ENCODE measurements around the gene BRI3BP.
A peak's percentile ranks its signal among the peaks of the same experiment; 100 is the strongest.
"Not testable (repeated sequence)": the region's sequence is repeated elsewhere in the genome, so short reads cannot be mapped to it uniquely, and the experiment has no call there.

The BRI3BP gene

DNA sequence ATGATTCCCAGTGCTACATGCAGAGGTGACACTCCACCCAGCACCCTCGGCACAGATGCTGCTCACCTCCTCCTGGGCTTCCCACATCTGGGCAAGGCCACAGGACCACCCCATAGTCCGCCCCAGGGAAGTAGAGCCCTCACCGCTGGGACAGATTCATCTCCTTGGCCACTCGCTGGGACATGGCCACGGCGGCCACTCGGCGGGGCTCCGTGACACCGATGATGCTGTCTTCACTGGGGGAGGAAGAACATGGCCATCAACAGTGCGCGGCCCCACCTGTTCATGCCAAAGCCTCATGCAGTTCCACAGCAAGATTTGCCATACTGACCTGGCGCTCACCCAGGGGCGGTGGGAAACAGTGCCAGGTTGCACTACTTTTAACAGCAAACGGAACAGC lies 18.2 kb upstream of the BRI3BP start:
- DNase-seq: no peak

DNA sequence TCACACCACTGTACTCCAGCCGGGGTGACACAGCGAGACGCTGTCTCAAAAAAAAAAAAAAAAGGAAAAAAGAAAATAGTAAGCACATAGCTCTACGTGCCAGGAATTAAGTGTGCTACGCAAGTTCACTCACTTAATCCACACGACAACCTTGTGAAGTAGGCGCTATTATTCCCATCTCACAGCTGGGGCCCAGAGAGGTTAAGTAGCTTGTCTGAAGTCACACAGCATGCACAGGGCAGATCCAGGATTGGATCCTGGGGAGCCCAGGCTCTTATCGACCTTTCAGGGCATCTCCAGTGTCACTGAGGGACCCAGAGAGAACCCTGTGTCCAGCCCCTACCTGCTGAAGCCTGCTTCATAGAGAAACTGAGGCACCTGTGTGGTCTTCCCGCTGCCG lies 16.4 kb upstream of the BRI3BP start:
- no peak for DNase-seq

- DNase-seq: no peak
Measured at GRCh38 chr12:124979568-124979967, 13.9 kb upstream of the BRI3BP start.

GRCh38 chr12:124980098-124980892 lies 13.2 kb upstream of the BRI3BP start:
- no peak for DNase-seq

GRCh38 chr12:124986876-124987275 lies 6.6 kb upstream of the BRI3BP start:
- not testable (repeated sequence) for DNase-seq

GRCh38 chr12:124992874-124993625 lies 395 bp upstream of the BRI3BP start:
- DNase-seq: peak; percentile 94

DNA sequence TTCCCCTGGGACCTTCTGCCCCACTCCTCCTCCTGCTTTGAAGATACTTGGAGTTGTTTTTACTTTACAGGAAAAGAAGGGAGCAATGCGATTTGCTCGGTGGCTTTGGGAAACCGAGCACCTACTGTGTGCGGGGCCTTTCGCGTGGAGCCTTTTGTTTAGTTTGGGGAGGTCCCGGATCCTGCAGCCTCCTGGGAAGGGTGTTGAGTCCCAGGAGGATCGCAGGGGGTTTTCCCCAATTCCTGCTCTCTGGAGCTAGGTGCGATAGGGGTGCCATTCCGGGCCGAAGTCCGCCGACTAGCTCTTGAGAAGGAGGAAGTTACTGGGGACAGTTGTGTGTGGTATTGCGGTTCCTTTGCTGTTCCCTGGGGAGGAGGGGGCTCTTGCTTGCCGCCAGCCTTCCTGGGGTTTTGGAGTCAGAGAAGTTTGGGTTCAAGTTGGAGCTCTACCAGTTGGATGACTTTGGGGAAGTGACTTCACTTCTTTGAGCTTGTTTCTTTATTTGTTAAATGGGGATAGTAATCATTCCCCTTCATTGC lies 1.1 kb downstream of the BRI3BP start:
- DNase-seq: no peak

DNA sequence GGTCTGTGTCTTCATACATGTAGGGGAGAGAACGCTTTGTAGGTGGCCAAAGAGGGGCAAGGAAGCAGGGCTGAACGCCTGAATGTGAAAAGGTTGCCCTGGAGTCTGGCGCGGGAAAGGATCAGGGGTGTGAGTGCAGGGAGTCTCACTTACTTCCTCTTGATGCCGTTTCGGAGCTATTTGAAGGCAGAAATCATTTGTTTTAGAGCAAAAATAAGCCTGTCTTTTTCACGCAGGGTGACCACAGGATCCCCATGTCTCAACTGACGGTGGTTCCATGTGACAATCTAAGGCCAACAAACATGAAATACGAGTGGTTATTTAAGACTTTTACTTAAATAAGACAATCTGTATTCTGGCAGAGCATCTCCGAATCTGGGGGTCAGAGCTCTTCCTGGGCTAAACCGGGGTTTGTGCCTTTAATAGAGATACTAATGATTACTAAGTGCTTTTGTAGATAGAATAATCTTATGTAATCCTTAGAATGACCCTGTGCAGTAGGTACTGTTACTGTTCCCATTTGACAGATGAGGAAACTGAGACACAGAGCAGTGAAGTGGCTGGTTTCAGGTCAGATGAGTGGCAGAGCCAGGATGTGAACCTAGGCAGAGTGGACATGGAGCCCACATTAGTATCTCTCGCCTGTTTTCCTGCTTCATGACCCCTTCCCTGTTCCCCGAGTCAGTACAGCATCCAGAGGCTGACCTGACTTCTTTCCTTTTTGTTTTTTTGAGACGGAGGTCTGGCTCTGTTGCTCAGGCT lies 1.9 kb downstream of the BRI3BP start:
- DNase-seq: no peak

DNA sequence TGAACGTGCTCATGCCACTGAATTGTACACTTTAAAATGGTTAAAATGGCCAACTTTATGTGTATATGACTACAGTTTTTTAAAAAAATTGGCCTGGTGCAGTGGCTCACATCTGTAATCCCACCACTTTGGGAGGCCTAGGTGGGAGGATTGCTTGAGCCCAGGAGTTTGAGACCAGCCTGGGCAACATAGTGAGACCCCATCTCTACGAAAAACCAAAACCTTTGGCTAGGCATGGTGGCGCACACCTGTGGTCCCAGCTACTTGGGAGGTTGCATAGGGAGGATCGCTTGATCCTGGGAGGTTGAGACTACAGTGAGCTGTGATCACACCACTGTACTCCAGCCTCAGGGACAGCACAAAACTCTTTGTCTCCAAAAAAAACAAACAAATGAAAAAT lies 5.3 kb downstream of the BRI3BP start:
- DNase-seq: no peak

GRCh38 chr12:125001636-125002035 lies 8.2 kb downstream of the BRI3BP start:
- no peak for DNase-seq

- no peak for DNase-seq
Measured at GRCh38 chr12:125003021-125003420, 9.6 kb downstream of the BRI3BP start.

DNA sequence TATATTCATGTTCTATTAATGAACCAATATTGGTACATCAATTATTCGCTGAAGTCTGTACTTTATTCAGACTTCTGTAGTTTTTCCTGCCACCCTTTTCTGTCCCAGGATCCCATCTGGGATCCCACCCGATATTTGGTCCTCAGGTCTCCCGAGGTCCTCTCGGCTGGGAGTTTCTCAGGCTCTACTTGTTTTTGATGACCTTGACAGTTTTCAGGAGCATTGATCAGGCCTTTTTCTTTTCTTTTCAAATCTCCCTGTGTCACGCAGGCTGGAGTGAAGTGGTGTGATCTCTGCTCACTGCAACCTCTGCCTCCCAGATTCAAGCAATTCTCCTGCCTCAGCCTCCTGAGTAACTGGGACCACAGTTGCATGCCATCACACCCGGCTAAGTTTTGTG lies 11.2 kb downstream of the BRI3BP start:
- no peak for DNase-seq

- DNase-seq: no peak
Measured at GRCh38 chr12:125005652-125006051, 12.2 kb downstream of the BRI3BP start.

GRCh38 chr12:125006365-125006764 lies 12.9 kb downstream of the BRI3BP start:
- no peak for DNase-seq

GRCh38 chr12:125013816-125014442 lies 20.5 kb downstream of the BRI3BP start:
- DNase-seq: no peak

- no peak for DNase-seq
Measured at GRCh38 chr12:125014526-125014925, 21.1 kb downstream of the BRI3BP start.

GRCh38 chr12:125015680-125016310 lies 22.4 kb downstream of the BRI3BP start:
- no peak for DNase-seq

- DNase-seq: no peak
Measured at GRCh38 chr12:125017801-125018200, 24.4 kb downstream of the BRI3BP start.

GRCh38 chr12:125018356-125018755 lies 24.9 kb downstream of the BRI3BP start:
- no peak for DNase-seq

DNA sequence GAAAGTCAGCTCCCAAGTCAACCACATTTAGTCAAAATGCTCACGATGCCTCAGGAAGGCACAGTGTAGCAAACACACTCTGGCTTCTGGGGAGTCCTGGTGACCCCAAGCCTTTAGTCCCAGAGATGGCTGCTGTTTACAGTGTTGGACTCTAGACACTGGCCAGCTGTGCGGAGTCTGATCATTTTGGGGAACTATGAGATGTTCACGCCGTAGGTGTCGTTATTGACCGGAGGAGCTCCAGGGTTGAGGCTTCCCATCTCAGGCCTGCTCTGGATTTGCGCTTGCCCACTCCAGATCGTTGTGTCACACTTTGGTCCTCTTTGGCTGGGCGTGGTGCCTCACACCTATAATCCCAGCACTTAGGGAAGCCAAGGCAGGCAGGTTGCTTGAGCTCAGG lies 27.7 kb downstream of the BRI3BP start:
- DNase-seq: peak; percentile 33

GRCh38 chr12:125021771-125022170 lies 28.3 kb downstream of the BRI3BP start:
- DNase-seq: no peak

DNA sequence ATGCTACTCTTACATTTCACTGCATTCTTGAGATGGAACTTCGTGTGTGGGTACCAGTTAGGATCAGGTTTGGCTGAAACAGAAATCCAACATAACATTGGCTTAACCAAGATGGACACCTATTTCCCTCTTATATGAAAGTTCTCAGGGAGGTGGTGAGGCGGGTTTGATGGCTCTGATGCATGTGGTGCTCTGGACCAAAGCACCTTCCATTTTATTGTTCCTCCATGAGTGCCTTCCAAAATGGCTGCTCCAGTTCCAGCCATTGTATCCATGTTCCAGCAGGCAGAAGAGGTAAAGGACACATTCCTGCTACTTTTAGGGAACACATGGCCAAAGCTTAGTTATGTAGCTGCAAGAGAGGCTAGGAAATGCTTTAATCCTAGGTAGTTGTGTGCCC lies 29.6 kb downstream of the BRI3BP start:
- no peak for DNase-seq
